ENCODE data around the gene STAT1.

Gene STAT1

GRCh38 chr2:191013932-191014652, at the start of gene STAT1:
STAT1 (minus strand) TSS chr2:191014171; CDS start chr2:191010003, 4,168 bp downstream.
- Histone ChIP-seq H3K4me3 (ENCODE audit: low read depth, low read length) (peak within 1 kb of the TSS; percentile 98), H3K36me3 (ENCODE audit: control insufficient read depth in 2 of 2, insufficient read depth in 1 of 2, low read length in 2 of 2) (peaks cover 4 to 22% of the 10 kb centered on the region in 2 experiments), H3K9me3 (ENCODE audit: control insufficient read depth, insufficient read depth, low read depth, low read length) (no peaks in the 10 kb centered on the region), H3K27ac (ENCODE audit: extremely low read depth, low read depth, low read length) (peak within 1 kb of the TSS; percentile 52), H3K4me1 (ENCODE audit: control insufficient read depth, insufficient read depth, low read length) (no peaks in the 10 kb centered on the region)
- ChIA-PET POLR2A (interaction anchor here (1.0 to 1.1 kb wide), 3 partner anchors 30 to 132 kb away, joined by 3 to 5 read pairs (median 4); no protein-coding TSS in a partner anchor), CTCF (interaction anchor here (0.7 to 2.0 kb wide), 5 partner anchors 18 to 233 kb away, joined by 3 to 7 read pairs (median 4); partner anchors contain the start of gene STAT4)
- no peak for TF ChIP-seq IKZF3 (tag by site-specific recombination; IDR thresholded peaks at IDR 0.05)
- TF ChIP-seq ZNF768 (tag by site-specific recombination; IDR thresholded peaks at IDR 0.05) = no peak
- peak; percentile 89 for TF ChIP-seq ZNF121 (tag by site-specific recombination; IDR thresholded peaks at IDR 0.05)
- no peak for TF ChIP-seq ZNF148 (tag by site-specific recombination; IDR thresholded peaks at IDR 0.05; ENCODE audit: borderline replicate concordance)
- peak; percentile 78; the same call in 1 of the 2 replicates for TF ChIP-seq ZSCAN5A (tag by site-specific recombination; IDR thresholded peaks at IDR 0.05)
- TF ChIP-seq ZBTB20 (tag by site-specific recombination; IDR thresholded peaks at IDR 0.05) = peak; percentile 90
- no peak for TF ChIP-seq ZNF791 (tag by site-specific recombination; IDR thresholded peaks at IDR 0.05)
- no peak for TF ChIP-seq ZNF26 (tag by site-specific recombination; IDR thresholded peaks at IDR 0.05)
- TF ChIP-seq SCRT2 (tag by site-specific recombination; IDR thresholded peaks at IDR 0.05) = 0 out of 2 replicates have a peak, but pooled peaks have one; percentile 31
- TF ChIP-seq ZNF24 (tag by site-specific recombination; IDR thresholded peaks at IDR 0.05) = 0 out of 2 replicates have a peak, but pooled peaks have one; percentile 22
- TF ChIP-seq FEZF1 (tag by site-specific recombination; IDR thresholded peaks at IDR 0.05) = peak; percentile 85
- peak; percentile 76 for TF ChIP-seq SP7 (tag by site-specific recombination; IDR thresholded peaks at IDR 0.05)
- no peak for TF ChIP-seq YY2 (tag by site-specific recombination; IDR thresholded peaks at IDR 0.05)
- no peak for TF ChIP-seq ZNF621 (tag by site-specific recombination; IDR thresholded peaks at IDR 0.05)
- TF ChIP-seq ZNF140 (tag by site-specific recombination; IDR thresholded peaks at IDR 0.05) = no peak
- no peak for TF ChIP-seq ZNF596 (tag by site-specific recombination; IDR thresholded peaks at IDR 0.05)
- TF ChIP-seq ZNF341 (tag by site-specific recombination; IDR thresholded peaks at IDR 0.05; ENCODE audit: low read depth) = peak; percentile 99
- TF ChIP-seq ZNF146 (tag by site-specific recombination; IDR thresholded peaks at IDR 0.05) = no peak
- TF ChIP-seq ZNF184 (tag by site-specific recombination; IDR thresholded peaks at IDR 0.05) = no peak
- TF ChIP-seq ZNF501 (tag by site-specific recombination; IDR thresholded peaks at IDR 0.05) = peak; percentile 93
- TF ChIP-seq ZNF169 (tag by site-specific recombination; IDR thresholded peaks at IDR 0.05) = no peak
- TF ChIP-seq GLI4 (tag by site-specific recombination; IDR thresholded peaks at IDR 0.05) = no peak
- no peak for TF ChIP-seq ZSCAN23 (tag by site-specific recombination; IDR thresholded peaks at IDR 0.05)
- no peak for TF ChIP-seq ZNF707 (tag by site-specific recombination; IDR thresholded peaks at IDR 0.05)
- TF ChIP-seq ZNF157 (tag by site-specific recombination; IDR thresholded peaks at IDR 0.05) = no peak
- TF ChIP-seq GLIS2 (tag by site-specific recombination; IDR thresholded peaks at IDR 0.05) = peak; percentile 68
- TF ChIP-seq ZNF362 (tag by site-specific recombination; IDR thresholded peaks at IDR 0.05) = no peak
- no peak for TF ChIP-seq KLF17 (tag by site-specific recombination; IDR thresholded peaks at IDR 0.05)

All from HEK293 (cell line).